ENCODE data around the gene TMEM44.

Gene TMEM44, protein sequence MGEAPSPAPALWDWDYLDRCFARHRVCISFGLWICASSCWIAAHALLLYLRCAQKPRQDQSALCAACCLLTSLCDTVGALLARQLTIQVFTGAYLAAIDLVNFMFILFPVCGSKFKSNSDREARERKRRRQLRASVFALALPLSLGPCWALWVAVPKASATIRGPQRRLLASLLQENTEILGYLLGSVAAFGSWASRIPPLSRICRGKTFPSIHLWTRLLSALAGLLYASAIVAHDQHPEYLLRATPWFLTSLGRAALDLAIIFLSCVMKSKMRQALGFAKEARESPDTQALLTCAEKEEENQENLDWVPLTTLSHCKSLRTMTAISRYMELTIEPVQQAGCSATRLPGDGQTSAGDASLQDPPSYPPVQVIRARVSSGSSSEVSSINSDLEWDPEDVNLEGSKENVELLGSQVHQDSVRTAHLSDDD

DNA sequence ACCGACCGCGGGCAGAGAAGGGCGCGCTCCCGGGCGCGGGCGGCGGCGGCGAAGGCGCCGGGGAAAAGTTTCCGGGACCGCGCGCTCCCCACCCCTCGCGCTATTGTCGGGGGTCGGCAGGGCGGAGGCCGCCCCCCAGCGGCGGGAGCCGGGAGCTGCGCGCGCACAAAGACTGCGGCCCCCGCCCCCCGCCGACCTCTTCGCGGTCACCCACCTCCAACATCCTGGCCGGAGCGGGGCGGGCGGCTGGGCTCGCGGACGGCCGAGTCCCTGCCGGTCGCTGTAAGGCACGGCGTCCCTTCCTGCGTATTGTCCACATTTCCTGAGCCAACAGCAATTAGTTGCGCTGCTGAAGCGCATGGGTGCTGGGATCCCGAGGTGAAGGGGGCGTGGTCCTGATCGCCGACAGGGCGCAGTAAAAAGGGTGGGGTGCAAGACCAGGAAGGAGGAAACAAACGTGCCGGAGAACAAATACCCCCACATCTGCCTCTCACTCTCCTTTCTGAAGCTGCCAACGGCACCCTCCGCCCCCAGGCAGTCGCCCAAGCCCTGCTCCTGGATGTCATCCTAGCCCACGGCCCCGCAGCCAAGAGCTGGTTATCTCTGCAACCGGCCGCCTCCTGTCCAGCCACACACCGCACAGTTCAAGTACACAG, at the start of gene TMEM44:
Gene TMEM44 (minus strand): TSS at position 71 of the 656 bp plus-strand sequence. CDS start 204 bp downstream, outside the sequence.
- peak; percentile 67 for DNase-seq

DNA sequence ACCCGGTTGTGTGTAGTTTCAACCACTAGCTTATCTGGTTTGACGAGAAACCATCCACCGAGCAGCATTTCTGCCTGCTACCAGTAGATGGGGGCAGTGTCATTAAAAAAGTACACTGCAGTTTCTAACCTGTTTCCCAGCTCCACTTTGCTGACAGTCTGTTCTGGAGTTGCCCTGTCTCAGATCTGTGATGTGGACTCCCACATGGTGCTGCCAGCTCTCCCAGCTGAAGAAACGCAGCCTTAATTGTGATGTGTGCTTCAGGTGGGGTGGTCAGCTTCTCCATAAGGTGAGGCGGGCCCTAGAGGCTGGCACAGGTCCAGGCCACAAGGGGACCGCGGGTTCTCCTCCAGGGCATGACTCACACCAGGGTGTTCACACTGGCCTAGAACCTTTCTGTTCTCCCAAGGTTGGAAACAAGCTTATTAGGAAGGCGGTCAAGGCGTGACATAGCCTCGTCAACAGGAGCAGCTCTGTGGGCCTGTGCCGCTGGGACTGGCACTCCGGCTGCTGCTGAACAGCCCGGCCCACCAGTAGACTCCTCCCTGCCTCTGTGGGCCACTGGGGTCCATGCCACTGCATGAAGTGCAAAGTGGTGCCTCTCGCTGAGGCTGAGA, 49.6 kb upstream of the TMEM44 start:
- peak; percentile 68 for DNase-seq

DNA sequence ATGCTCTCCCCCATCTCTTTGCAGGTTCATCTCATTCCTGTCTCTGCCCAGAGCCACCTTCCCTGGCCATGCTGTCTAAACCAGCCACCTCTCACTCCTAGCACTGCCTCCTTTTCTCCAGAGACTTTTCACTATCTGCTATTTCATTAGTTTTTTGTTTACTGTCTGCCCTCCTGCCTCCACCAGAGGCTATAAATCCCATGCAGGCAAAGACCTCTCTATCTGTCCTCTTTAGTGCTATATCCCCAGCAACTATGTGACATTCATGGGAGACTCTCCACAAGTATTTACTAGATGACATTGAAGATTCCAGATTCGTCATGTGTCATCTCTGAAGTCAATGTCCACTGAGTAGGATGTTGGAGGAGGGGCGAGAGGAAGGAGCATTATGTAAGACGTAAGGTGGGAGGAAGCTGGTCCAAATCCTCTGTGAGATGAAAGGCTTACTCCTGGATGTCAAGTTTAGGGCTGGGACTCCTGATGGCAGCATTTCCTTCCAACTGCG, 49.0 kb upstream of the TMEM44 start:
- no peak for DNase-seq

DNA sequence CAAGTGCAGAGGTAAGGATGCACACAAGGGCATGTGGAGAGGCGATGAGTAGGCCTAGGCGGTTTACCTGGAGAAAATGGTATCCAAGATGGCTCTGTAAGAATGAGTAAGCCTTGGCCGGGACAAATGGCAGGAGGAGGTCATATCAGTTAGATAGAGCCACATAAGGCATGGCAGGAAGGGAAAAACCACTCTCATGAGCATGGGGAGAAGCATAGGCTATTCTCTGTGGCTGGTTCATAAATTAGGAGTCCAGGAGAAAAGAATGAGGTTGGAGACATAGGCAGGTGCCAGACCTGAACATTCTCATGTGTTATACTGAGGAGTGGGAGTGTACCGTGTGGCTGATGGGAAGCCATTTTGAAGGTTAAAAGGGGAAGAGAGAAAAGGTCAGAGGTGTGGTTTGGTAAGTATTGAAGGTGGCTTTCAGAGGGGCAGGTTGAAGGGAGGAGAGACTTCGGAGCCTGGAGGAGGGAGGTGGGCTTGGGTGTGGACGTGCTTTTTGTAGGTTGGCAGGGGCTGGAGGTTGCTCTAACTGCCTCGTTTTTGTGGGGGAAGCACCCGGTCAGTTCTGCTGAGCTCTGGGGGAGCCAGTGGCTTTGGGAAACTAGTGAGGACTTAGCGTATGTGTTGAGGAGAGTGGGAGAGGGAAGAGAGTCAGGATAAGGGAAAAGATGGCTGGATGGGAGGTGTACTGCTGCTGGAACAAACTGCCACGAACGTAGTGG, 47.8 kb upstream of the TMEM44 start:
- DNase-seq = no peak

DNA sequence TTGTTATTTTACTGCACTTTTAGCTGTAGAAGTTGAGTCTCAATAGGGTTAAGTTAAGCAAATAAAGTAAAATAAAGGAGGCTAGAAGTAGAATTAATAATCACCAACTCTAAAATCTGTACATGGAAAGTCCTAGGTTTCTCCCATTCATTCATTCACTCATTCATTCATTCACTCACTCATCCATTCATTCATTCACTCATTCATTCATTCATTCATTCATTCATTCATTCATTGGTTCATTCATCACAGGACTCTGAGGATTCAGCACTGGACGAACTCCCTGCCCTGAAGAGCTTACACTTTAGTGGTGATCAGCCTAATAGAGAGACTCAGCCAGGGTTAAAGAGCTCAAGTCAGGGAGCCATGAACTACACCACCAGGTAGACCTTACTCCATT, 43.3 kb upstream of the TMEM44 start:
- DNase-seq = no peak

DNA sequence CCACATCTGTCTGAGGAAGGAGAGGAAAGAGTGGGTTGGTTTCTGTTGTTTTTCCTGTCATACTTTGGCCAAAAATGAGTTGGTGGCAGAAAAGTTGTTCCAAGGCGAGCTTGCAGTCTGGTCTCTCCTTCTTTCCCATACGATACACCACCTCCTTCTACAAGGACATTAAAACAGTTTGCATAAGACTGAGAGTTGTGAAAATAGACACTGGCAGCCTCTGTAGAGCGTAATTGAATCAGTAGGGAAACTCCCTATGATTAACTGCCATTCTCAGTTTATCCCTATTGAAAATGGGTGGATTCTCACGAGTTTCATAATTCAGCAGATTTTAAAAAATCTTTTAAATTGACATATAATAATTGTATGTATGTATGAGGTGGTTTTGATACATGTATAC, 42.5 kb upstream of the TMEM44 start:
- no peak for DNase-seq

DNA sequence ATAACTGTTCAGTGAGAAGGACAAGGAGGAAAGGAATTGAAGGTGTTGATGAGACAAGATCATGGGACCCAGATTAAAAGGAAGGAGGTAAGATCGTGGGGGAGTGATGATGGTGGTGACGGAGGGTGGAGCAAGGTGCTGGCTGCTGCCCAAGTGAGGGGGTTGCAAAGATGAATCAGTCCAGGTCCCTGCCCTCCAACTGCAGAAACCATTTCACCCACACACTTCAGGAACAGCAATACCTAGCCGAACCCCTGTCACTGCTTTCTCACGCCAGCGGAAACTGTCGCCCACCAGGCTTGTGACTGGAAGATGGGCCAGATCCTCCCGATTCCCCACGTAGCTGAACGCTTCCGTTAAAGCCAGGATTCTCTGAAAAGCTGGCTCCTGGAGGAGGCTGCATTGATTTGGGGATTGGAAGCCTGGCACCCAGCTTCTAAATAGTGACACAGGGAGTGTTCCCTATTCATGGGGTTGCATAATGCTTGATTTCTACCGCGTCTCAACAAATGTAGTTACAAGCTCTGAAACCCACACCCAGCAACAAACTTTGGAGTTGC, 41.9 kb upstream of the TMEM44 start:
- DNase-seq = peak; percentile 27

DNA sequence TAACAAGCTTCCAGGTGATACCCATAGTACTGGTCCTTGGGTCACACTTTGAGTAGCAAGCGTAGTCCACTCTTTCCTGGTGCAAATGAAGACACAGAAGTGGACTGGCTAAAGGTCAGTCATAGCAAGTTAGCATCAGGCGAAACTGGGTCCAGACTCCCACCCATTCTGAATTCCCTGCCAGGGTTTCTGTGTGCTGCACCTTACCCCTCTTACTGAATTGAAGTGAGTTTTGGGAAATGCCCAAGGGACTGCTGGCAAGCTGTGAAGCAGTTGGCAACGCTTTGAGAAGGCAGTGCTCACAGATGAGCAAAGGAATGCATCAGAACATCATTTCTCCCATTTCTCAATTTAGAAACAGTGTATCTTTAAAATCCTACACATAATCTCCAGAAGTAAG, 40.5 kb upstream of the TMEM44 start:
- DNase-seq = no peak

DNA sequence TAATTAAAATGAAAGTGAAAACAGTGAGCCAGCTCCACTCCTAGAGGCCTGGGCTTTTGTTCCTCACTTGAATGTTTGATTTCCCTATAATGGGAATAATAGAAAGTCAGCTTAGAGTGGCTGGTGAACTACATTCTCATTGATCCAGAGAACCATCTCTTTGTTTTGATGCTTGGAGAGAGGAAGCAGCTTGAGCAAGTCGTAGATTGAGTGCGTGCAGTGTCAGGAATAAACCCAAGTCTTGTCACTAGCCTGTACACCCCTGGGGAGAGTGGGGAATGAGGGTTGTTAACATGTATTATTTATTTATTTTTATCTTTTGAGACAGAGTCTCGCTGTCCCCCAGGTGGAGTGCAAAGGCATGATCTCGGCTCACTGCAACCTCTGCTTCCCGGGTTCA, 39.7 kb upstream of the TMEM44 start:
- DNase-seq = no peak

DNA sequence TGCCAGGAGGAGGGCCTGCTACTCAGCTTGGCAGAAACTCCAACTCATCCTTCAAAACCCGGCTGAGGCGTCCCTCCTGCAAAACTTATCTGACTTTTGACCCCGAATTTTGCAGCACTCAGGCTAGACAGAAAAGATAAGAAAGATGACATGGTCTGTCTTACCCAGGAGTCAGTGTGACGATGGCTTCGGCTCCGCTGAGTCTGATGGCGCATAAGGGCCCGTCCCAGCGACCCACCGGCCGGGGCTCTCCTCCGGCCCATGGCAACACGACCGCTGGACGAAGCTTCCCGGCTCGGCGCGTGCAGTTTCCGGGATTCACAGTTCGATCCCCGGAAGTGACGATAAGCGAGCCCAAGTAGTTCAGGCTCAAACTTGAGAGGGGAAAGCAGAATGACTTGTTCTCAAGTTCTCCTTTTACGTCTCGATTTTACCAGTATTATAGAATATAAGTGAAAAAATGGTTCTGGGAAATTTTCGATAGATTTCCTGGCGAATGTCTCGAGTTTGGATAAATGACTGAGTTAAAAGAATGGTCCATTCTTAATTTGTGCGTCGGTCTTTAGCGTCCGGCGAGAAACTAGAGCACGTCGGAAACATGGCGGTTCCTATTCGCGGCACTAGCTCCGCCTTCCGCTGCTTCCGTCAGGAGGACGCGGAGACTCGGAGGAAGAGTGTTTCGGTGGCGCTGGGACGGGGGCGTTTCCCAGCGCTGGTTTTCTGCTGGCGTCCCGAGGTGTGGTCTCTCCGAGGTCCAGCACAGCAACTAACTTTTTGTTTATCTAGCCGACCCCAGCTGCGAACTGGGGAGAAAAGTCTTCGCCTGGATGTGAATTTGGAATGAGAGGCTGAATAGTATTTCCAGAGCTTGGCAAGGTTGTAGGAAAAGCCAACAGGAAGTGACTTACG, 38.9 kb upstream of the TMEM44 start, which contains the start of gene LSG1:
Gene LSG1 (minus strand): TSS at position 292 of the 909 bp plus-strand sequence. CDS start 29 bp downstream, at position 263.
- DNase-seq = peak; percentile 92

DNA sequence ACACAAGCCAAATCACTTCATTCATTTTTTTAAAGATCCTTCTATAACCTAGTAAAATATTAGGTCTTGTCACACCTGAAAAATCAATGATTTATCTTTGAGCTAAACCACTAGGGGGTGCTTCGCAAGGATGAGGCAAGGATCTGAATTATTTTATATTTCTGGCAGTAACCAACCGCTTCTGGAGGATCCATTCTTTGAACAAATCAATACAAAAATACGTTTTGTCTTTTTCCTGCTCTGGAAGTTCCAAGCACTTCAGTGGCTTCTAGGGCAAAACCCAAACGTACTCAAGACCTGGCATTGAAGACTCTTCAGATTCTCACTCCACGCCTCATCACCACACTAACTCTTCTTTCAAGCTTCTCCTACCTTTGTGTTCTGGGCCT, 38.3 kb upstream of the TMEM44 start:
- DNase-seq = peak; percentile 42

DNA sequence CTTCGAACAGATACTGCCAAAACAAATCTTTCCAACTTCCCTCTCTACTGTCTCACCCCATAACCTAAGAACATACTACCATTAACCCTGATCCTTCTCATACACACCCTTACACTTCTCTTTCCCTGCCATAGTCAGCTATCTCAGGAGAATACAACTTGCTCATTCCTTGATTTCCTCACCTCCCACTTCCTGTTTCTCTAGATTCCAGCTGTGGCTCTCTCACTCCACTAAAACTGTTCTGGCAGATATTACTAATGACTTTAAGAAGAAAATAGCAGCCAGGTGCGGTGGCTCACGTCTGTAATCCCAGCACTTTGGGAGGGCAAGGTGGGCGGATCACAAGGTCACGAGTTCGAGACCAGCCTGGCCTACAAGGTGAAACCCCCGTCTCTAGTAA, 34.1 kb upstream of the TMEM44 start:
- no peak for DNase-seq

DNA sequence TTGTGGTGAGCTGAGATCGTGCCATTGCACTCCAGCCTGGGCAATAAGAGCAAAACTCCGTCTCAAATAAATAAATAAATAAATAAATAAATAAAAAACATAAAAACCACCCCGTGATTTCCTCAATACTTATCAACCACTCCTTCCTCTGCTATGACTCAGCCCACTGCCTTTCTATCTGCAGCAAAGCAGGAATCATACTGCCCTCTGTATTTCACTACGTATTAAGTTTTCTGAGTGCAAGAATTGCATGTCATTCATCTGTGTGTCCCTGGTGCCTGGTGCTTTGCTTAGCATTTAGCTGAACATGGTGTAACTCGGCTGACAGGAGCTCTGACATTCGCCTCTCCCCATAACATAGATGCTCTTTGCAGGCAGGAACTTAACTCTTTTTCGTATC, 31.6 kb upstream of the TMEM44 start:
- DNase-seq = no peak

DNA sequence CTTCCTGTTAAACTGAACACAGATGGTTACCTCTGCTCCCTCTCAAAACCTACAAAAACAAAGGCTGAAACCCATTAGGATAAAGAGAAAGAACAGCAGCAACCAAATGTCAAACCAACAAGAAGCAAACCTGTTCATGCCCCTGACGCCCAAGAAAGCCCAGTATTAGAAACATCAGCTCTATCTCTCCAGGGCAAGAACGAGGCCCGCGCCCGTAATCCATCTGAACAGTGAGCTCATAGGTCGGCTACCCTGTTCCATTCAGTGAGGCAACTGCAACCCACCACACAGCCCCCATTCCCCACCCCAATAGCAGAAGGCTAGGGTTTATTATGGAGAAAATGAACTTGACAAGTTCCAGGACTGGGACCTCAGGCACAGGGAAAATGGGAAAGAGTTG, 28.7 kb upstream of the TMEM44 start:
- DNase-seq = no peak

DNA sequence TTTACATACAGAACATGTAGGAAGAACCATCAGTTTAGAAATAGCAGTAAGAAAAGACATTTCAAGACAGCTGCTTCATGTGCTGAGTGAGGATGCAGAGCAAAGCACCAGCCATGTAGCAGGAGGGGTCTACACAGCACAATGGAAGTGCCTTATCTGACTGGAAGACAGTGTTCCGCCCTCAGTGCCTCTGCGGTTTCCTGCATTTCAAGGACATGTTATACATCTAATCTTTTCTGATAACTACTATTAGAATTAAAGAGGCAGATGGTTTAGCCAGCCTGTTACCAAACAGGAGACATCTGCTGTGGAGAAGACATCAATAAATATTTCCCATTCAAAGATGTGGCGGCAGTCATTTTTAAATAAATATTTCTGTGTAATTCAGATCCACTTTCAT, 28.2 kb upstream of the TMEM44 start:
- DNase-seq = peak; percentile 14

DNA sequence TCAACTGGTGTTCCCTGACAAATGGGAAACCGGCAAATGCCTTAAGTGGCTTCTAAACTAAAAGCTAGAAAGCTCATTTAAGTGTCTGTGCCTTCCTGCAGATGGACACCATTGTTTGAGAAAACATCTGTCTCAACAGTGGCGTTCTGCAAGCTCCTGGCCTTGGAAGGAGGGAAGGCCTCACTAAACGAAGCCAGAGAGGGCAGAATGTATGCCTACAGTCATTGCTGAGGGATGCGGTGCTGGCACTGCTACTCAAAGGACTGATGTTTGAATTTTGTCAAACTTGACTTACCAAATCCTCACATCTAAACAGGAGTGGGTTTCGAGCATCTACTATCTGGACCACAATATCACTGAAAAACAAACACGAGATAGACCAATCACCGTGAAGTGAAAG, 26.6 kb upstream of the TMEM44 start:
- no peak for DNase-seq

DNA sequence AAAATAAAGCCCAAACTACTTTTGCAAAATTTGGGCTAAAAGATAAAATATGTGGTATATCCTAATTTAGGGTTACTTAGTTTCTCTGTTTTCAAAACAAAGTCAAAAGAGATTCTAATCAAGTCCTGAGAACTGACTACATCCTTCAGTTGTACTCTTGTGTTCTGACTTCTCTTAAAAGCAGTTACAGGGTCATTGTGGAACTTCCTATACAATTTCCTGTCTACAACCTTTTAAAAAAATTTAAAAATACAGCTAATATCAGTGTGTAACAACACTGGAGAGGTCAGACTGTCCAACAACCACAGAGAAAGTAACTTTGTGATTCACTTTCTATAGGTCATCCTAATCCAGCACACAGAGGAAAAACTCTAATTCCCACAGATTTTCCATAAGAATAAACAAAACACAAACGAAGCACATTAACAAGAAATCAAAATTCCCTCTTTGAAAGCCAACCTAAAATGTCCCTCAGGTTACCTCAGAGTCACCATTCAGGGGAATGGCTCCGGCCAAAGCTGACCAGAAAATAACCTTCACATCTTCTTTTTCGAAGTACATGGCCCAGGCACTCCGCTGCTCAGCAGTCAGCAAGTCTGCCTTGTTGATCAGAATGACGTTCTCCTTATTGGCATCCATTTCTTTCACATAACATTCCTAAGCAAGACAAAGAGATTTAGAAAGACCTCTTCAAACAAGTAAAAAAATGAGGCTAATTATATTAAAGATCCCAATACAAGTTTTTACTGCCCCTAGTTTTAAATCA, 25.4 kb upstream of the TMEM44 start:
- no peak for DNase-seq

DNA sequence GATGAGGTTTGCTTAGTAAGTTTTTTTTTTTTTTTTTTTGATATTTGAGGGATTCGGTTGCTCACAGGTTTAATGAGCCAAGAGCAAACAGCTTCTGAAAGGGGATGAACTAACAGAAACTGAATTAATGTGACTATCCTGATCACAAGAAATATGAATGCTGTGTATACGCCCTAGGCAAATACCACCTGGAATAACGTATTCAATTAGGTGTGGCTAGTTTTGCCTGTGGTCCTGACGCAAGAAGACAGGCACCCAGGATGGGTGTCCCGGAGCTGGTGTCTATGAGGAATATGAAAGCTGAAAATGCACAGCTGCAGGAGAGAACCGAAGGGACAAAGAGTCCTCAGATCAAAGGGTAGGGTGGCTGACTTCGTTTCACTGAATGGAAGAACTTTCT, 24.2 kb upstream of the TMEM44 start:
- no peak for DNase-seq

DNA sequence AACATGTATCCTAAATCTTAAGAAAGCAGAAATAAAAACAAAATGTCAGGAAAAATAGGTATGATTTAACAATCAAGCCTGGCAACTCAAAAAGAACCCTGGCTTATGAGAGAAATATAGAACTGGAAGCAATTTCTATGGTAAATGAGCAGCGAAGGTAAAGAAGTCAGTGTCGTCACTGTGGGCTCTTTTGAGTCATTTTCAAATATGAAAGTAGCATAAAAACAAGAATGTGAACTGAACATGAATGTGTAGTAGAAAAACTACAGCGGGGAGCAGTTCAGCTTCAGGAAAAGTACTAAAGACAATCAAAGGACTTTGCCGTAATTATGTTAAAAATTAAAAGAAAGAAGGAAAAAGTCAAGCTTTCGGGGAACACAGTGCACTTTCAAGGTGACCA, 21.2 kb upstream of the TMEM44 start:
- DNase-seq = no peak

DNA sequence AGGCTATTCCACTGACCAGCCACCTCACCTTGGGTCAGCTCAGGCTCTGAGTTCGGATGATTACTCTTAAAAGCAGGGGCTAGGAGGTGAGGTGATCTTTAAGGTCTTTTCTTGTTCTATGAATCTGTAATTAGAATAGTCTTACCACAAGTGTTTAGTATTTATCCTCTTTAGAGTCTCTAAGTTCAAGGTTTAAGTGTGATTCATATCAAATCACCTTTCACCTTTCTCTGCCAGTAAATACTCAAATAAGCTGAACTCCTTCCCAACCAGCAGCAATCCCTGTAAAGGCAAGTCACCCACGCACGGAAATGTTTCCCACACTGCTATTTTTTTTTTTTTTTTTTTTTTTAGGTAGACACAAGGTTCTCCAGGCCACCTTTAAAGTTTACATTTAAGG, 14.5 kb upstream of the TMEM44 start:
- DNase-seq = no peak

DNA sequence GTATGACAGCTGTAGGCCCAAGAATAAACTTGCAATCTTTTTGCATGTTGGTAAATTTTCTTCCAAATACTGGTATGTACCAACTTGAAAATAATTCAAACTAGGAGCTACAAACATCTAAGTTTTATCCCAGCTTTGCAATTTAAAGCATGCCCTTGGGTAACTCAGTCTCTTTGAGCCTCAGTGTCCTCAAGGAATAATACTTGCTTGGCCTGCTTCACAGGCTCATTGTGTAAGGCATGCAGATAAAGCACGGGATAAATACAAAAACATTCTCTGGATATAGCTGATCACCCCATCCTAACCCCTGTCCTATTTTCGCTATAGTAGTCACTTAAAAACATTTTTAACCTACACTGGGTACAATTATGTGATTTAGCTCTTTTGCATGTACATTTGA, 9.6 kb upstream of the TMEM44 start:
- DNase-seq = no peak

All from CD4-positive, alpha-beta T cell treated with Interleukin-6 for 4 hours (primary cell).